Measurements from ENCODE around the gene COMMD1.

GRCh38 chr2:62176801-62177200 is 271.3 kb downstream of the COMMD1 start:
- TF ChIP-seq NRF1 (IDR thresholded peaks at IDR 0.05; ENCODE audit: low read depth, low read length) (no peak), JUND (IDR thresholded peaks at IDR 0.05) (no peak), GABPA (IDR thresholded peaks at IDR 0.05; ENCODE audit: low read depth) (no peak), SIN3A (IDR thresholded peaks at IDR 0.05; ENCODE audit: borderline replicate concordance, low read depth, low read length) (no peak)
- TF ChIP-seq, protein P1, sequence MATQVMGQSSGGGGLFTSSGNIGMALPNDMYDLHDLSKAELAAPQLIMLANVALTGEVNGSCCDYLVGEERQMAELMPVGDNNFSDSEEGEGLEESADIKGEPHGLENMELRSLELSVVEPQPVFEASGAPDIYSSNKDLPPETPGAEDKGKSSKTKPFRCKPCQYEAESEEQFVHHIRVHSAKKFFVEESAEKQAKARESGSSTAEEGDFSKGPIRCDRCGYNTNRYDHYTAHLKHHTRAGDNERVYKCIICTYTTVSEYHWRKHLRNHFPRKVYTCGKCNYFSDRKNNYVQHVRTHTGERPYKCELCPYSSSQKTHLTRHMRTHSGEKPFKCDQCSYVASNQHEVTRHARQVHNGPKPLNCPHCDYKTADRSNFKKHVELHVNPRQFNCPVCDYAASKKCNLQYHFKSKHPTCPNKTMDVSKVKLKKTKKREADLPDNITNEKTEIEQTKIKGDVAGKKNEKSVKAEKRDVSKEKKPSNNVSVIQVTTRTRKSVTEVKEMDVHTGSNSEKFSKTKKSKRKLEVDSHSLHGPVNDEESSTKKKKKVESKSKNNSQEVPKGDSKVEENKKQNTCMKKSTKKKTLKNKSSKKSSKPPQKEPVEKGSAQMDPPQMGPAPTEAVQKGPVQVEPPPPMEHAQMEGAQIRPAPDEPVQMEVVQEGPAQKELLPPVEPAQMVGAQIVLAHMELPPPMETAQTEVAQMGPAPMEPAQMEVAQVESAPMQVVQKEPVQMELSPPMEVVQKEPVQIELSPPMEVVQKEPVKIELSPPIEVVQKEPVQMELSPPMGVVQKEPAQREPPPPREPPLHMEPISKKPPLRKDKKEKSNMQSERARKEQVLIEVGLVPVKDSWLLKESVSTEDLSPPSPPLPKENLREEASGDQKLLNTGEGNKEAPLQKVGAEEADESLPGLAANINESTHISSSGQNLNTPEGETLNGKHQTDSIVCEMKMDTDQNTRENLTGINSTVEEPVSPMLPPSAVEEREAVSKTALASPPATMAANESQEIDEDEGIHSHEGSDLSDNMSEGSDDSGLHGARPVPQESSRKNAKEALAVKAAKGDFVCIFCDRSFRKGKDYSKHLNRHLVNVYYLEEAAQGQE (IDR thresholded peaks at IDR 0.05; ENCODE audit: low read depth, low read length), result no peak
- TF ChIP-seq, protein P2, sequence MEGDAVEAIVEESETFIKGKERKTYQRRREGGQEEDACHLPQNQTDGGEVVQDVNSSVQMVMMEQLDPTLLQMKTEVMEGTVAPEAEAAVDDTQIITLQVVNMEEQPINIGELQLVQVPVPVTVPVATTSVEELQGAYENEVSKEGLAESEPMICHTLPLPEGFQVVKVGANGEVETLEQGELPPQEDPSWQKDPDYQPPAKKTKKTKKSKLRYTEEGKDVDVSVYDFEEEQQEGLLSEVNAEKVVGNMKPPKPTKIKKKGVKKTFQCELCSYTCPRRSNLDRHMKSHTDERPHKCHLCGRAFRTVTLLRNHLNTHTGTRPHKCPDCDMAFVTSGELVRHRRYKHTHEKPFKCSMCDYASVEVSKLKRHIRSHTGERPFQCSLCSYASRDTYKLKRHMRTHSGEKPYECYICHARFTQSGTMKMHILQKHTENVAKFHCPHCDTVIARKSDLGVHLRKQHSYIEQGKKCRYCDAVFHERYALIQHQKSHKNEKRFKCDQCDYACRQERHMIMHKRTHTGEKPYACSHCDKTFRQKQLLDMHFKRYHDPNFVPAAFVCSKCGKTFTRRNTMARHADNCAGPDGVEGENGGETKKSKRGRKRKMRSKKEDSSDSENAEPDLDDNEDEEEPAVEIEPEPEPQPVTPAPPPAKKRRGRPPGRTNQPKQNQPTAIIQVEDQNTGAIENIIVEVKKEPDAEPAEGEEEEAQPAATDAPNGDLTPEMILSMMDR (IDR thresholded peaks at IDR 0.05), result no peak
- TF ChIP-seq, protein P3, sequence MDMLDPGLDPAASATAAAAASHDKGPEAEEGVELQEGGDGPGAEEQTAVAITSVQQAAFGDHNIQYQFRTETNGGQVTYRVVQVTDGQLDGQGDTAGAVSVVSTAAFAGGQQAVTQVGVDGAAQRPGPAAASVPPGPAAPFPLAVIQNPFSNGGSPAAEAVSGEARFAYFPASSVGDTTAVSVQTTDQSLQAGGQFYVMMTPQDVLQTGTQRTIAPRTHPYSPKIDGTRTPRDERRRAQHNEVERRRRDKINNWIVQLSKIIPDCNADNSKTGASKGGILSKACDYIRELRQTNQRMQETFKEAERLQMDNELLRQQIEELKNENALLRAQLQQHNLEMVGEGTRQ (IDR thresholded peaks at IDR 0.05; ENCODE audit: borderline replicate concordance, low read depth, low read length), result no peak
